NK-92 treated with Interleukin-12 subunit alpha and Interleukin-12 subunit beta, amount 100 ng/mL, for 24 hours (cell line): ENCODE data around the gene ATP9B.

ENCODE experiments used
- DNase-seq: peaks from one replicate; lab custom pipeline; 2025; lab: John Stamatoyannopoulos, UW

The ATP9B gene, protein sequence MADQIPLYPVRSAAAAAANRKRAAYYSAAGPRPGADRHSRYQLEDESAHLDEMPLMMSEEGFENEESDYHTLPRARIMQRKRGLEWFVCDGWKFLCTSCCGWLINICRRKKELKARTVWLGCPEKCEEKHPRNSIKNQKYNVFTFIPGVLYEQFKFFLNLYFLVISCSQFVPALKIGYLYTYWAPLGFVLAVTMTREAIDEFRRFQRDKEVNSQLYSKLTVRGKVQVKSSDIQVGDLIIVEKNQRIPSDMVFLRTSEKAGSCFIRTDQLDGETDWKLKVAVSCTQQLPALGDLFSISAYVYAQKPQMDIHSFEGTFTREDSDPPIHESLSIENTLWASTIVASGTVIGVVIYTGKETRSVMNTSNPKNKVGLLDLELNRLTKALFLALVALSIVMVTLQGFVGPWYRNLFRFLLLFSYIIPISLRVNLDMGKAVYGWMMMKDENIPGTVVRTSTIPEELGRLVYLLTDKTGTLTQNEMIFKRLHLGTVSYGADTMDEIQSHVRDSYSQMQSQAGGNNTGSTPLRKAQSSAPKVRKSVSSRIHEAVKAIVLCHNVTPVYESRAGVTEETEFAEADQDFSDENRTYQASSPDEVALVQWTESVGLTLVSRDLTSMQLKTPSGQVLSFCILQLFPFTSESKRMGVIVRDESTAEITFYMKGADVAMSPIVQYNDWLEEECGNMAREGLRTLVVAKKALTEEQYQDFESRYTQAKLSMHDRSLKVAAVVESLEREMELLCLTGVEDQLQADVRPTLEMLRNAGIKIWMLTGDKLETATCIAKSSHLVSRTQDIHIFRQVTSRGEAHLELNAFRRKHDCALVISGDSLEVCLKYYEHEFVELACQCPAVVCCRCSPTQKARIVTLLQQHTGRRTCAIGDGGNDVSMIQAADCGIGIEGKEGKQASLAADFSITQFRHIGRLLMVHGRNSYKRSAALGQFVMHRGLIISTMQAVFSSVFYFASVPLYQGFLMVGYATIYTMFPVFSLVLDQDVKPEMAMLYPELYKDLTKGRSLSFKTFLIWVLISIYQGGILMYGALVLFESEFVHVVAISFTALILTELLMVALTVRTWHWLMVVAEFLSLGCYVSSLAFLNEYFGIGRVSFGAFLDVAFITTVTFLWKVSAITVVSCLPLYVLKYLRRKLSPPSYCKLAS

DNA sequence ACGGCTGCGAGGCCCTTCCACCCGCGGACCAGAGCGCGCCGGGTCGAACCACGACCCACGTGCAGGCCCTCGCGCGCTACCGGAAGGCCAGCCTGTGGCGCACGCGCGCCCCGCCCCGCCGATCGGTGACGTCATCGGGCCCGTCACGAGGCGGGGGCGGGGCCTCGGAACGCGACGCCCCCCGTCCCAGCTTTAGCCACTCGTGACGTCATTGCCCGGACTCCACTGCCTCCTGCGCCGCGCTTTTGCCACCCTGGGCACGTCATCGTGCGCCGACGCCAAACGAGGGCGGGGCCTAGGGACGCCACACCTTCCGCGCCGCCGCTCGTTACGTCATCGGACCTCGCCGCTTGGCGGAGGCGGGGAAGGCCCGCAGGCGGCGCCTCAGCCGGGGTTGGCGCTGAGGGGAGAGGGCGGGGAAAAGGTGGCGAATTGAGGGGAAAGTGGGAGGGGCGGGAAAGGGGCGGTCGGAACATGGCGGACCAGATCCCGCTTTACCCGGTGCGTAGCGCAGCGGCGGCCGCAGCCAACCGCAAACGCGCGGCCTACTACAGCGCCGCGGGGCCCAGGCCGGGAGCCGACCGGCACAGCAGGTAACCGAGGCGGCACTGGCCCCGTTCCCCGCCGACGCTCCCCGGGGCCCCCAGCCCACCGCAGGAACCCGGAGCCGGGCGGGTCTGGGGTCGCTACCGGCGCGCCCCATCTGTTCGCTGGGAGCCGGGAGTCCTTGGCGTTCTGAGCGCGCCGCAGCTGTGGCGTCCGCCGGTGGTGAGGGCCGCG, at the start of gene ATP9B:
TSS of gene ATP9B (plus strand) at position 458 of the 780 bp plus-strand sequence. CDS start at position 475, 17 bp downstream.
- DNase-seq, result peak; percentile 80

DNA sequence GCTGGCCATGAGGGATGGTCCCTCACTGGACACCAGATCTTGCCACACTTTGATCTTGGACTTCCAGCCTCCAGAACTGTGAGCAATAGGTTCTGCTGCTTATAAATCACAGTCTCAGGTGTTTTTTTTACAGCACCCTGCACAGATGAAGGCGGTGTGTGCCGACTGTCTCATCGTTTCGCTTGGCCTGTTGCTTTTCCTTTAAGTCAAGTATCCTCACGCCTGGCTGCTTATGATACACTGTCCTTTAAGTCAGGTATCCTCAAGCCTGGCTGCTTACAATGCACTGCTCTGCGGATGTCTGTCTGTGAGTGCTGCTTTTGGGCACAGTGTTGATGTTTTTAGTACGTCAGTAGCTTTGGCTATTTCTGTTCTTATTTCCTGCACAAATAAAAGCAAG, 49.3 kb upstream of the ATP9B start:
- no peak for DNase-seq

DNA sequence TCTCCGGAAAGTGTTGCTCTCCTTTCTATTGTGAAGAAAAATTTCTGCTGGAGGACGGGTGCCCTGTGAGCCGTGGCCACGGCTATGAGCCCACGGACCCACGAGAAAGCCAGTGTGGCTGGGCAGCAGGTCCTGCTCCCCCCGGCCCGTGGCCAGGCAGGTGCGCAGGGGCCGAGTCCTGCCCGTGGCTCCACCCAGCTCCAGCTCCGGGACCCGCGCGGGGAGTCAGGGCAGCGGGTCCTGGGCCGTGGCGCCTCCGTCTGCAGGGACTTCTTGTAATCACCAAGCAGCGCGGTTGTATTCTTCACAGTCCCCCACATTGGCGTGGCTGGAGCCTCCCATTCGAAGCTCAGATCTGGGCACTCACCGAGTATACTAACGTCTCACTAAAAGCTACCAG, 46.6 kb upstream of the ATP9B start:
- no peak for DNase-seq

DNA sequence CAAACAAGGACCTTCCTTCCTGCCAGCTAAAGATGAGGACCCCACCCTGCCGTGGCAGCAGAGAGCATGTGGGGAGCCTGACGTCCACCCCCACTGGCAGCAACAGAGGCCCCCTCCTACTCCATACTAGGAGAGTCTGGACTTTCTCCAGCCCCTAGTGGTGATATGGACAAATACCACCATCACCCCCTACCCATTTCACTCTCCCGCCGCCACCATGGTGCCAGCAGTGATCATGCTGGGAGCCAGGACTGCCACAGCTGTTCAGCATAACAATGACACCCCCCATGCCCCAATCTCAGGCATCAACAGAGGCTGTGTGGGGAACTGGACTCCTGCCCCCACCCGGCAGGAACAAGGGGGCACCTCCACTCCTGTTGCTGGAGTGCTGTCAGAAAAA, 42.7 kb upstream of the ATP9B start:
- DNase-seq, result no peak

DNA sequence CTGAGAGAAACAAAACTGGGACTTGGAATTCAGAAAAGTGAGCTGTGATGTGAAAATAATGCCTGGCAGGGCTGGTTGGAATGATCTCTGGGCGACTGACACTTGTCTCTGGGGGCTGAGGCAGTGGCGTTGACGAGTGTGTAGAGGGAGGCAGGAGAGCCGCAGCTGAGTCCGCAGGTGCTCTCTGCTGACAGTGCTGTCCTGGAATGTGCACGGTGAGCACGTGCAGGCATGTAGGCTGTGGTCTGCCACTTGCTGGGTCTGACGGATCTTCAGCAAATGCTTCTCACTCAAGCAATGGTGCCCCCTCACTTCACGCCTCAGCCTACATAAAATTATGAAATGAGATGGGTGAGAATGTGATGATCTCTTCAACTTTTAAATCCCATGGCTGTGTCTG, 38.5 kb upstream of the ATP9B start:
- DNase-seq, result no peak

DNA sequence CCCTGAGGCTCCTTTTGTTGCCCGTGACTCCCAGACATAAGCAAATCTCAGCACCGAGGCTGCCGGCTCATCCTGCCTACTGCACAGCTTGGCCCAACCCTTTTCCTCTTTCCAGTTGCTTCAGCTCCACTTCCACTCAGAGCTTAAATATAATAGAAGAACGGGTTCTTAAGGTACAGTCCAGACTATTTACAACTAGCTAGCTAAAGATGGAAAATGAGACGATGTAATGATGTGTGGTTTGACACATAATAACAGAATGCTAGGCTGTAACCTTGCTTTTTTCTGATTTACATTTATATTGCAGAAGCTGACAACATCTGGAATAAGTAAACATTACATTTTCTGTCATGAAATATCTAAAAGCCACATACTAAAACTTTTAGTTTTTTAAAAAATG, 26.9 kb upstream of the ATP9B start:
- DNase-seq, result no peak

DNA sequence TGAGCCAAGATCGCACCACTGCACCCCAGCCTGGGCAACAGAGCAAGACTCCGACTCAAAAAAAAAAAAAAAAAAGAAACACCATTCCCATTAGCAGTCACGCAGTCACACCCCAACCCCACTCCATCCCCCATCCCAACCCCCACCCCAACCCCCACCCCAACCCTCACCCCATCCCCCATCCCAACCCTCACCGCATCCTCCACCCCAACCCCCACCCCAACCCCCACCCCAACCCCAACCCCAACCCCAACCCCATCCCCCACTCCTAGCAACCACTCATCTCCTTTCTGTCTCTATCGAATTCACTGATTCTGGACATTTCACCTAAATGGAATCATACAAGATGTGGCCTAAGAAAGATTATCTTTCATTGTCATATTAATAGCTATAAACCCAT, 25.9 kb upstream of the ATP9B start:
- no peak for DNase-seq

DNA sequence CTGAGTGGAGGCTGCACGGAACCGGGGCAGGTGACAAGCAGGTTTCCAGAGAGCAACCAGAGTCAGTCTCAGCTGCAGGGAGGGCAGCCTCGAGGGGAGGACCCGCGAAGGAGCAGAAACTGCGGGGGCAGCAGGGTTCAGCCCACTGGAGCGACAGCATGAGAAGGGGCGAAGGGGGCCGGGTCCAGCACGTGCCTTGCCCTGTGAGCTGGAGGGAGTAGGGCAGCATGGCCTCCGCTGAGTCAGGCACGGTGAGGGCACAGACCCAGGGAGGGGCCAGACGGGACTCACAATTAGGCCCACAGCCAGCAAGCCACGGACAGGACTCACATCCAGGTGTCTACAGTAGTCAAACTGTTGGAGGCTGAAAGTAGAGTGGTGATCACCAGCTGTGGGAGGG, 22.7 kb upstream of the ATP9B start:
- DNase-seq, result no peak

DNA sequence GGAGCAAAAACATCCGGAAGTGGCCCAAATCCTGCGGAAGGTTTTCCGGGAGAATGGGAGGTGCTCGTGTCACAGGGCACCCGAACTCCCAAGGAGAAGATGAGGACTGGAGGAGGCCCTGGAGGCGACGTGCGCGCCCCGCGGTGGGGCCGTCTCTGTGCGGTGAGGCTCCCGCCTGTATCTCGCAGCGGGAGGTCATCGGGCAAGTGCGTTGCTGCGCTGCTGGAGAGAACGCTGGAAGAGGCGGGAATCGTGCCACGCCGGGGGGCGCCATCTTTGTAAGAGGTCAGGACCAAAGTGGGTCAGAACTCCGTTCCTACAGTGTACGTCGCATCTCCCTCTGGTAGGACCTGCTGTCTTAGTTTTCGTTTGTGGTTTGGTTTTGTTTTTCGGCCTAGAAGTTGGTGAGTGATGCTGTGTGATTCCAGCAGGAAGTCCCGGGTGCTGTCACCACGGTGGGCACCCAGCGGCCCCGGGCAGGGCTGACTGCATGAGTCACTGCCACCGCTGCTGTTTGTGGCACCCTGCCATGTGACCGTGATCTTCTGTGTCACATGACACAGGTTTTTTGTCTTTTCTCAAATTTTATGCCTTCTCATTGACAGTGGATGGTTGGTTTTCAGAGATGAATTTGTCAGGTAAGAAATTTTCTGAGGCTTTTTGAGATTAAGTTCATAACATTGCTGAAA, 21.5 kb upstream of the ATP9B start:
- no peak for DNase-seq

DNA sequence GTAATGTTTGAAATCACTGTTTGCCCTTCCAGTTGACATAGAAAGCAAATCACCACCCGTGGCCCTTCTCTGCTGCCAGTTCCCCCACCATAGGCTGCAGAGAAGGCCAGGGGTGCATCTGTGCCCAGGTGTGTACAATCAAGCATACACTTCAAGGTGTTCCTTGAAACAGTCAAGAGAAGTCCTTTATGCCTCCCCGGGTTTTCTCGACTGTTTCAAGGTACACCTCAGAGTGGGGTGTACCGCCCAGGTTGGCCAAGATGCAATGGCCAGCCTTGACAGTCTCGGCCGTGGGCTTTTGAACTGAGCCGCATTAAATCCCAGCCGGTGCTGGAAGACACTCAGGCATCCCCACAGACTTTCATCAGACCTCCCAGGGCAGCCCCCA, 21.0 kb upstream of the ATP9B start:
- DNase-seq, result no peak

DNA sequence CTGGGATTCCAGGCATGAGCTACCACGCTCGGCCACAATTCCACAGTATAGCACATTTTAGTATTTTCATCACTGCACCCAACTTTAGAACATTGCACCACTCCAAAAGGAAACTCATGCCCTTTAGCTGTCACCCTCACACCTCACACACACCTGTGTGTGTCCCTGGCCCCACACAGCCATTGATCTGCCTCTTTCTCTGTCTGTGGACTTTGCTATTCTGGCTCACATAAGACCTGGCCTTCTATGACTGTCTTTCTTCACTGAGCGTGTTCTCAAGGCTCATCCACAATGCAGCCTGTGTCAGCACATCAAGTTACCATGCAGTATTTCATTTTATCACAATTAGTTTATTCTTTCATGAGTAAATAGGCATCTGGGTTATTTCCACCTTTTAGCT, 19.7 kb upstream of the ATP9B start:
- no peak for DNase-seq

DNA sequence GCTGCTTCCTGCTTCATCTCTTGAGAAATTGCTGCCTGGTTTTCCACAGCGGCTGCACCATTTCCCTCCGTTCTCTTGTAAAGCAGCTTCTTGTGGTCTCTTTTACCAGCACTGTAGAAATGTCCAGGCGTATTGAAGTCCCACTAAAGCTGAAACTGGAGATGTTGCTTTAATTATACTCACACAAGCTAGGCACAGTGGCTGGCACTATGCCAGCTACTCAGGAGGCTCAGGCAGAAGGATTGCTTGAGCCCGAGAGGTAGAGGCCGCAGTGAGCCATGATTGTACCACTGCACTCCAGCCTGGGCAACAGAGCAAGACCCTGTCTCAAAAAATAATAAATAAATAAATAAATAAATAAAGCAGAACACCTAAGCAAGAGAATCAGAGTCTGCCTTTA, 19.2 kb upstream of the ATP9B start:
- DNase-seq, result no peak

DNA sequence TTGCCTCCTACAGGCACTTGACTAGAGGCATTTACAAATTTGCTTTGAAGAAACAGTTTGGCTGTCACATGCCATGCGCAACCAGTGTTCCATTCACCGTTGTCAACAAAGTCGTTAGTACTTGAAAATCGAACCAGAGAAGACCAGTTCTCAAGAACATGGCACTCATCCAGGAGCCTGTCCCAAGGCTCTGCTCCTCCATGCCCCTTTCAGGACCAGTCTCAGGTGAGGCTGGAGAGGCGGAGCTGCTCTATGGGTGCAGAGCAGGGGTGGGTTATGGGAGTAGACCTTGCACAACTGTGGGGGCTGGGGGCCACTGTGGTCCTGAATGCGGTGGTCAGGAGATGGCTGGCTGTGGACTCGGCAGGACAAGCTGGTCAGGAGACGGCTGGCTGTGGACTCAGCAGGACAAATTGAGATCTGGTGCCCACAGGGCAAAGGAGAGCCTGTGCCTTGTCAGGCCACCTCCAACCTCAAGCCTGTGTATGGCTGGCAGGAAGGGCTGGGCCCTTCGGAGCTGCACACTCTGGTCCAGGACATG, 12.3 kb upstream of the ATP9B start:
- no peak for DNase-seq

DNA sequence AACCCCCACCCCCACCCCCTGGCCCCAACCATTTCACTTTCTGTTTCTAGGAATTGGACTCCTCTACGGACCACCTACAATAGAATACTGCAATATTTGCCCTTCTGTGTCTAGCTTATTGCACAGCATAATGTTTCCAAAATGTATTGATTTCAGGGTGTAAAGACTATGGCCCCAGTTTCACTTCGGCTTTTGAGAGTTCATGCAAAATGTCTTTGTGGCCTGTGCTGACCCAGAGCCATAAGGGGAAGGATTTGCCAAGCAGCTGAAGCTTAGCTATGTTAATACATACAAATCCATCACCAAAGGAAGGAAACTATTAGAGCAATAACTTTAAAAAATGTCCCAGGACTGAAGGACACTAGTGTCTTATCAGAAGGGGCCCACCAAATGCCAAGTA, 11.2 kb upstream of the ATP9B start:
- no peak for DNase-seq

DNA sequence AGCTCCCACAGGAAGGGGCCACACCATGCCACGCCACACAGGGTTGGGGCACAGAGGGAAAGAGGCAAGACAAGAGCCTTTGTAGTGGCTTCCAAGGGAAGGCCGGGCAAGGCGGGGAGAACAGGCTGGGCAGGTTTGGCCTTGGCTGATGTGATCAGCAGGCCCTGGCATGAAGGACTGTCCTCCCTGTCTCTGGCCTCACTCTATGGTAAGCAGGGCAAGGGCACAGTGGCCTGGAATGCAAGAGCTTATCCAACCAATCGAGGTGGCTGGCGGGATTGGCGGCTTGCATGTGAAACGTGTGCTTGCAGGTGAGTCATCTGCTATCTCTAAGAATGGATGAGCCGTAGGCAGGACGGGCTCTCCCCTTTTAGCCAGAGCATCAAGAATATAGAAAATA, 6.4 kb upstream of the ATP9B start:
- DNase-seq, result no peak

DNA sequence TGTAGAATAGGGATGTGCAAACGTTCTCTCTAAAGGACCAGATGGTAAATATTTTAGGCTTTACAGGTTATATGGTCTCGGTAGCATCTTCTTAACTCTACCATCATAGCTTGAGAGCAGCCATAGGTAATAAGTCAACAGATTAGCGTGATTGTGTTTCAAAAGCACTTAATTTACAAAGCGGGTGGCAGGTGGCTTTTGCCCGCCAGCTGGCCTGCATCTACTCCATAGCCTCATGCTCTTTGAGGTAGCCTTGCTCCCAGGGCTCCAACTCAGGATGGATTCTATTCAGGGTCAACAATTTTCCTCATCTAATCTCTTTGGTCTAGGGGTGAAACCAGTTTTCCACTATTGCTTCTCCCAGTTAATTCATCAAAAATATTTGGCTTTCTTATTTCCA, 5.0 kb upstream of the ATP9B start:
- no peak for DNase-seq

DNA sequence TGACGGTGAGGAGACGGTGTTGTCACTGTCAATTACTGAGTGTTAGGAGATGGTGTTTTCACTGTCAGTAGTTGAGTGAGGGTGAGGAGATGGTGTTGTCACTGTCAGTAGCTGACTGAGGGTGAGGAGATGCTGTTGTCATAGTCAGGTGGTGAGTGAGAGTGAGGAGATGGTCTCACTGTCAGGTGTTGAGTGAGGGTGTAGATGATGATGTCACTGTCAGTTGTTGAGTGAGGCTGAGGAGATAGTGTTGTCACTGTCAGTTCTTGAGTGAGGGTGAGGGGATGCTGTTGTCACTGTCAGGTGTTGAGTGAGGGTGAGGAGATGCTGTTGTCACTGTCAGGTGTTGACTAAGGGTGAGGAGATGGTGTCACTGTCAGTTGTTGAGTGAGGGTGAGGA, 3.4 kb upstream of the ATP9B start:
- DNase-seq, result no peak

DNA sequence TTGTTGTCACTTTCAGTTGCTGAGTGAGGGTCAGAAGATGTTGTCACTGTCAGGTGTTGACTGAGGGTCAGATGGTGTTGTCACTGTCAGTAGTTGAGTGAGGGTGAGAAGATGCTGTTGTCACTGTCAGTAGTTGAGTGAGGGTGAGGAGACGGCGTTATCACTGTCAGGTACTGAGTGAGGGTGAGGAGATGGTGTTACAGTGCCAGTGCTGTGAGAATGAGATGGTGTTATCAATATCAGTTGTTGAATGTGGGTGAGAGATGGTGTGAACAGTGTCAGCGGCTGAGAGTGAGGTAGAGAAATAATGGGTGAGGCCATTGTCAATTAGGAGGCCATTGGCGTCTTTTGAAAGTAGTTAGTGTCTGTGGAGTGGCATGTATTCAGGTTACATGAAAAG, 1.6 kb upstream of the ATP9B start:
- DNase-seq, result no peak

DNA sequence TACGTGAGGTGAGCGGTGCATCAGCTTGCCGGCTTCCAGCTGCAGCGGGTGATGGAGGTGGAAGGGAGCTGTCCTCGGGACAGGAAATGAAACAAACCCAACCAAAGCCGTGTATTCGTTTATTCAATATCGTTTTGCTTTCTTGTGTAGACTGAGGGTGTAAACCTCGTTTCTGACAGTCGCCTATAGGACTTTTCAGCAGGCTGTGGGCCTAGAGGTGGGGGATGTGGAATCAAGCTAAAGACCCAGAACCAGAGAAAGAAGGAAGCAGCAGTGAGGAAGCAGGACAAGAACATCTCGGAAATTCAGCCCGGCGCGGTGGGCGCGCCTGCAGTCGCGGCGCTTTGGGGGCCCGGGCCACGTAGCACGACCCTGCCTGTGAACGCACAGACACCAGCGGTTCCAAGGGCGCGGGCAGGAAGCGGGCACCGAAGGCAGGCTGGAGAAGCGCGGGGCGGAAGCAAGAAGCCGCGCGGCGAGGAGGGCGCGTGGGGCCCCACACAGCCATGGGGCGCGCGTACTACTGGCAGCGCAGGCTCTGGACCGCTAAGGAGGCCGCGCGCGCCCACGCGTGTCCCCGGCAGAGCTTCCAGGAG, 755 bp upstream of the ATP9B start:
- DNase-seq, result no peak

DNA sequence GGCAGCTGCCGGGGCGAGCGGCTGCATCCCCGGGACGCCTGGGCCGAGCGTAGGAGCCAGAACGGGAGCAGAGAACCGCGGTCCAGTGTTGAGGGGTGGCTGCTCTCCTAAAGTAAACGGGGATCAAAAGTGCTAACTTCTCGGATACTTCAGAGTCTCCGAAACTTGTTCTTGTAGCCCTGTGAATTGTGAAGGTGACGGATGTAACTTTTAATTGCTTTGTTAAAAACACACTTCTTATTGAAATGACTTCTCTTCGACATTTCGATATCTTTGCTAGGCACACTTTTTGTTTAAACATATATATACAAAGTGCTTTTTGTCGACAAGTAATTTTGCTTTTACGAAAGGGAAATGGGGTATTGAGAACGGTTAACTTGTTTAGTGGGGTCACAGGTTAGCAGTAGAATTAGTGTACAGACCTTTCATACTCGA, 540 bp downstream of the ATP9B start:
- no peak for DNase-seq

DNA sequence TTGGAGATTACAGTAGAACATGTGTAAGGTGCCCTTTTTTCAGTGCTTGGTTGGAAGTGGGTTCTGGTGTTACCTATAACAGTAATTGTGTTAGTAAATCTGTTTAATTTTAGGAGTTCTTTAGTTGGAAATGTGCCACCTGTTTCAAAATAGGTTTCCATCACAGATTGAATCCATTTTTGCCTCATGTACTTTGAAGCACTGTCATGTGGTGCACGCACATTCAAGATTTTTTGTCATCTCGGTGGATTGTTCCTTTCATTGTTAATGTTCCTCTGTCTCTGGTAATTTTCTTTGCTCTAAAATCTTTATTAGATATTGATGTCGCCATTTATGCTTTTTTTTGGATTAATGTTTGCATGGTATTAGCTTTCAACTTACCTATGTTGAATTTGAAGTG, 1.3 kb downstream of the ATP9B start:
- DNase-seq, result no peak
